Measurements from ENCODE around the gene MCF2L.

Gene MCF2L

GRCh38 chr13:112943309-112944125 is 25.5 kb upstream of the MCF2L start:
- no peak for DNase-seq (ENCODE audit: low read depth)

- no peak for DNase-seq (ENCODE audit: low read depth)
These were observed 21.2 kb upstream of the MCF2L start for GRCh38 chr13:112947796-112948195.

DNA sequence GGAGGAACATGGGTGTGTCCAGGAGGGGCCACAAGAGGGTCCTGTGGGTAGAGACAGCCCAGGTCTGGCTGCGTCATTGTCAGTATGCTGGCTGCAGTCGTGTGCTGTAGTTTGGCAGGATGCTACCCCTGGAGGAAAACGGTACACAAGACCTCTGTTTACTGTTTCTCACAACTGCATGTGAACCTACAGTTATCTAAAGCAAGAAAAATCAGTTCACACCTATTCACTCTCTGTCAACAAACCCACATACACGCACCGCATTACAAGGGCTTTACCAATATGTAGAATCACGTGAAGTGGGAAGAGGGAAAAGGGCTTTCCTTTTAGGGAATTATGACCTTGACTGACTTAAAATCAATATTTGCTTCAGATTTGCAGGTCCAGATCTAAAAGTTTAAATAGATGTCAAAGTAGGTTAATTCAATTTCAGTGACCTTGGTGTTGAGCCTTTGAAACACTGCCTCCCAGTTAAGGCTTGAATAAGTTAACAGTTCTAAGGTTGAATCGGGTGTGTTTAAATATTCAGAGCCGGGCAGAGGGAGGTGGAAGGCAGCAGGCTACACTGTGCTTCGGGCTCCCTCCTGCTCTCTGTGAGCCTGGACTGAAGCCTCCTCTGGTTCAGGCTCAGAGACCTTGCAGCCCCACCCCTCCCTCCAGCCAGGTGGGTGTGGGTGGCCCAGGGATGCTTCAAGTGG is 17.2 kb upstream of the MCF2L start:
- no peak for DNase-seq (ENCODE audit: low read depth)

DNA sequence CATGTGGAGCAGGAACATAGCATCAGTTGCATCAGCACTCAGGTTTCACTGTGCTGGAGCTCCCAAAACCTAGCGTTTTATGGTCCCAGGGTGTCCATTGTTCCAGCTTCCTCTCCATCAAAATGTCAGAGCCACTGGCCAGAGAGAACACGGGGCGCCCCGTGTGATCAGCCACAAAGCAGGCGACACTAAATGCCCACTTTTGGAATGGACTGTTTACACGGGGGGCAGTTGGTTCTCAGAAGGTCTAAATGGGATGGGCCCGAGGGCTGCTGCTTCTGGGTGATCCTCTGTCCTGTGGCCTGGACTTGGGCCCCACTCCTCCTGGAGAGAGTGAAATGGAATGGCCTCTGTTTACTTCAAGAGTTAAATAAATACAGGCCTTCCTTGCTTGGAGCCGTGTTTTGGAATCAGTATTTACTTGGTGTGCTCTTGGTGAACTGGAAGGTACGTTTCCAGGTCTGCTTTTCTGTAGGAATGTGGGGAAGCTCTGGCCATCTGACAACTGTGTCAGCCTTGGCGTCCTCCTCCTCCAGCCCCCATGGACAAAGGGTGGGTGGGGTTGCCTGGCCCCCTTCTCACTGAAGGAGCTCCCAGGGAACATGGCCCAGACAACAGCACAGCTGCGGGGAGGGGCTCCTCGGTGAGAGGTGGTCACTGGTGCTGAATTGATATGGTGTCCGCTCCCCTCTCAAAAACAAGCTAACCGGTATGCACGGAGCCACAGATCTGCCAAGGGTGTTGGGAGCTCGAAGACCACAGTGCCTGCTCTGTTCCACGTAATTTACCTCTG is 16.1 kb upstream of the MCF2L start:
- no peak for DNase-seq (ENCODE audit: low read depth)

DNA sequence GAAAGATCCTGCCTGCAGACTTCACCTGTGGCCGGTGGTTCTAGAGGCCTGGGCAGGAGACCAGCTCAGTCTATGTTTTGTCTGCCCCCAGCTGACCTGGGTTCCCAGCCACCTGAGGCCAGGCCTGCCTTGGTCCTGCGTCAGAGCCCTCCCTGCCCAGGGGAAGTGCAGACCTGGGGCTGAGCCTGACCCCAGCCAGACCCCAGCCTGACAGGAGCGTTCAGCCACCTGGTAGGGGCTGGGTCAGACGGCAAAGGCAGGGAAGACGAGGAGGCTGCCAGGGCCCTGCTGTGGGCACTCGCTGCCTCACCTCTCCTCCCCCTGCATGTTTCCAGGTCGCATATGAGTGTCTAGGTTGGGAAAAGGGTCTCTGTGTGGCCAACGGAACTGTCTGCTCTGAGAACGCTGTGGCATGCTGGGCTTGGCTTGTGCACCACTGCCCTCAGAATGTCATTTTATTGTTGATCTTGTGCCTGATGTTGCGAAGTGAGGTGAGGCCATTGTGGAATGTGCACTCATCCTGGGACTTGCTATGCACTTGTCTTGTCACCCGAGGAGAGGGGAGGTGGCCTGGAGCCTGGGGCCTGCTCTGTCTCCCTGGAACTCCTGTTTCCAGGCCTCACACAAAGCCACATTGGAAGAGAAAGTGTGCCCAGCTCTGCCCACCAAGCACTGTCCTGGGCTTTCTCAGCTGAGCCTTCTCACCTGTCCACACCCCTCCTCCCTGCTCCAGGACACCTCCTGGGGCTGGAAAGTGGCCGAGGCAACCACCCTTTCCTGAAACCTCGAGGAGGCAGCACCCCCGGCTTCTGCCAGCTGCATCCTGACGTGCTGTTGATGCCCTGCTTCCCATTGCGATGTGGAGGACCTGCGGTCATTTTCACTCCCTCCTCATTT is 15.2 kb upstream of the MCF2L start:
- DNase-seq (ENCODE audit: low read depth) = no peak

GRCh38 chr13:112954488-112955270 is 14.3 kb upstream of the MCF2L start:
- no peak for DNase-seq (ENCODE audit: low read depth)

GRCh38 chr13:112955271-112955937 is 13.6 kb upstream of the MCF2L start:
- DNase-seq (ENCODE audit: low read depth) = no peak

DNA sequence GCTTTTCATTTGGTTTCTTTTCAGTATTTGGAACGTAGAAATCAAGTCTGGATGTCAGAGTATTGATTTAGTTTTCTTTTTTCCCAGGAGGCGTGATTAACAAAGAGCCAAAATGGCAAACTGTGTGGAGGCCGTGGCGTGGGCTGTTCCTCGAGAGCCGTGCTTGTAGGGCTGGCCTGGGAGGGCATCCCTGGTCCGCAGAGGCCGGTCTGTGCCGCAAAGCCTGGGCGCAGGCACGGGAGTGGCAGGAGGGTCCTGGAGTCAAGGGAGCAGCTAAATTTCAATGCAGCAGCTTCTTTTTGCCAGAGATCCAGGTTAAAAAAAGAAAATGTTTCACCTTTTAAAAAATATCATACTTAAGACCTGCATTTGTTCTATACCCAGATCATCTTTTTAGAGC is 13.1 kb upstream of the MCF2L start:
- DNase-seq (ENCODE audit: low read depth) = no peak

DNA sequence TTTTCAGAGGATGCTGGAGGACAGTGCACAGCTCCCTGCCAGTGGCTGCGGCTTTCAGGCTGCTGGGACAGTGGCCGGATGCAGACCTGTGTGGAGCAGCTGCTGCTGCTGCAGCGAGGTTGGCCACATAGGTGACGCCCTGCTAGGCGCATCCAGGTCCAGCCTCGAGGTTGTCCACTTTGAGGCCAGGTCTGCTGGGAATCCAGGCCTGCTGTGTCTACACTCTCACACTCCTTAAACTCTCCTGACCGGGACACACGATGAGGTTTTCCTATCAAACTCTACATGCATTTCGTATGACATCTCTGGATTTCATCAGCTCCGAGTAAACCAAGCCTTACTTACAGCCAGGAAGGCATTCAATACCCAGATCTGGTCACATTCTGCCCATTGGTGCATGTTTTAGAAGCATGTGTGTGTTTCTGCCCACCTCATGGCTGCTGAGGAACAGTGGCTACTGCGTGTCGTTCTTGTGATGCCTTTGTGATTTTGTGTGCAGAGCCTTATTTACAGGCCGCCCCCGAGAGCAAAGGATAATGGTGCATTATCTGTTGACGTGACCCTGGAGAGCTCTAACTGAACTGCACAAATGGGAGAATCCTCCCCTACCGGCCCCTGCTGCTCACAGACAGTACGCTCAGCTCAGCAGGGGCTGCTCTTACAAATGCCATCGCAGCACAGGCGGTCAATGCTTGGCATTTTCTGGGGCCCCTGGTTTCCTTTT is 12.3 kb upstream of the MCF2L start:
- DNase-seq (ENCODE audit: low read depth) = no peak

- no peak for DNase-seq (ENCODE audit: low read depth)
These were observed 11.7 kb upstream of the MCF2L start for GRCh38 chr13:112957295-112957677.

GRCh38 chr13:112958127-112958989 is 10.7 kb upstream of the MCF2L start:
- DNase-seq (ENCODE audit: low read depth) = no peak

- no peak for DNase-seq (ENCODE audit: low read depth)
These were observed 9.8 kb upstream of the MCF2L start for GRCh38 chr13:112959206-112959605.

GRCh38 chr13:112959701-112960542 is 9.1 kb upstream of the MCF2L start:
- DNase-seq (ENCODE audit: low read depth) = no peak

DNA sequence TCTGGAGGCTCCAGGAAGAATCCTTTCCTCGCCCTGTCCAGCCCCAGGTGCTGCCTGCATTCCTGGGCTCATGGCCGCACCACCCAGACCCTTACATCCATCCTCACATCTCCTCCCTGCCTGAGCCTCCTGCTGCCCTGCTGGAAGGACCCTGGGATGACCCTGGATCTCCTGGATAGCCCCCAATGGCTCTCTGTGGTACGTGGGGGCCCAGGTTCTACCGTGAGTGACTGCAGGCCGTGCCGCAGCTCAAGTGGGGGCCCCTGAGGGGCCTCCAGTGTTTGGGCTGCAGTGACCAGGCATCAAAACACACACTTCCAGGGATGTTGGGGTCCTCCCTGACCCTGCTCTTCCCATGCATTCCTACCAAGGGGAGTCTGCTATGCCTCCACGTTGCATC is 8.3 kb upstream of the MCF2L start:
- DNase-seq (ENCODE audit: low read depth) = no peak

- no peak for DNase-seq (ENCODE audit: low read depth)
These were observed 7.3 kb upstream of the MCF2L start for GRCh38 chr13:112961457-112962369.

DNA sequence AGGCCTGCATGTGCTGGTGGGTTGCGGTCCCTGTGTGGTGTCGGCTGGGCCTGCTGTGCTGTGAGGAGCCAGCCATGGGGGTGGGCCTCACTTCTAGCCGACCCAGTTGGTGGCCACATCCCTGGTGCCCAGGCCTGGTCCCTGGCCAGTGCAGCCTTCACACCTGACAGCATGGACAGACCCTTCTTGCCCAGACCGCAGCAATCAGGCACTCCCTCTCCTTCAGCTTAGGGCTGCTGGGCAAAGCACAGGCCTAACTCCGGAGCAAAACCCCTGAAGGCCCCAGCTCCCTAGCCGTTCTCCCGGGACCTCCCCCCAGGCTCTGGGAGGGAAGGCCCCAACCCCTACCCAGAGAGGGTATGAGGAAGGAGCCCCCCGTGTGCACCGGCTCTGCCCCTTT is 6.6 kb upstream of the MCF2L start:
- no peak for DNase-seq (ENCODE audit: low read depth)

All from CMK (cell line).